Activated CD4-positive, CD25-positive, alpha-beta regulatory T cell treated with anti-CD3 and anti-CD28 coated beads, Interleukin-2, amount 50 U/mL, for 72 hours (primary cell): Measurements from ENCODE around the gene SFRP5.
A peak's percentile ranks its signal among the peaks of the same experiment; 100 is the strongest.

ENCODE experiments used
- DNase-seq: peaks from one replicate; pipeline ENCODE4 v3.0.0; 2021

The SFRP5 gene

GRCh38 chr10:97734021-97734420, 37.8 kb downstream of the SFRP5 start:
- no peak for DNase-seq

DNA sequence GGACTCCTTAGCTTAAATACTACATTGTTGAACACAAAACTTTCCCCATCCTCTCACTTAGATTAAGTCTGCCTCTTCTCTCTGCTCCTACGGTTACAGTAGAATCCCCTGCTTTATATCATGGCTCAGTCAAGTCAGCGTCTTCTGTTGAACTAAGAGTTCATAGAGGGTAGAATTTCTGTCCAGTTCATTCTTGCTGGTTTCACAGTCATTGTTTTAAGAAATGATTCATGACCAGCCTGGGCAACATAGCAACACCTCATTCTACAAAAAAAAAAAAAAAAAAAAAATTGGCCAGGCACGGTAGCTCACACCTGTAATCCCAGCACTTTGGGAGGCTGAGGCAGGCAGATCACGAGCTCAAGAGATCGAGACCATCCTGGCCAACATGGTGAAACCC, 38.5 kb downstream of the SFRP5 start:
- DNase-seq, result no peak

DNA sequence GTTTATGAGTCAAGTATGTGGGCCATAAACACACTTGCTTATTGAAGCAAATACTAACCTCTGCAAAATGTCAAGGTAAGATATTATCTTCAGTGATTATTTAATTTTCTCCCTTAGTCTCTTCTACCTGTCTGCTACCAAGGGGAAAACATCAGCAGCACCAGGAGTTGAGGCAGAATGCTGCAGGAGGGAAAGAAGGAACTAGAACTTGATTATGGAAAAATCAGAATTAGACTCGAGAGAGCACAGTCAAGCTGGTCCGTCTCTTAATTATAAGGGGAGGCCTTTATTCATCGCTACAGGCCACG, 39.8 kb downstream of the SFRP5 start:
- DNase-seq, result no peak

- peak; percentile 41 for DNase-seq
These were observed 40.3 kb downstream of the SFRP5 start for GRCh38 chr10:97731346-97732051.

DNA sequence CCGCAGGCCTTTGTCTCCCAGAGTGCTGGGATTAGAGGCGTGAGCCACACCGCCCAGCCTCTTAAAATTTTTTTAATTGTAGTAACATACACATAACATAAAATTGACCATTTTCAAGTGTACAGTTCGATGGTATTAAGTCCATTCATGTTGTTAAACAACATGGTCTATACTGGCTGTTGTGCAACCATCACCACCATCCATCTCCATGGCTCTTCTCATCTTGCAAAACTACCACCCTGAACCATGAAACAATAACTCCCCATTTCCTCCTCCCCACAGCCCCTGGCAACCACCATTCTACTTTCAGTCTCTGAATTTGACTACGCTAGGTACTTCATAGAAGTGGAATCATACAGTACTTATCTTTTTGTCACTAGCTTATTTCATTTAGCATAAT, 42.8 kb downstream of the SFRP5 start:
- no peak for DNase-seq

- DNase-seq, result no peak
These were observed 45.1 kb downstream of the SFRP5 start for GRCh38 chr10:97726636-97727178.

GRCh38 chr10:97724341-97724941, 47.4 kb downstream of the SFRP5 start:
- DNase-seq, result no peak

GRCh38 chr10:97723001-97723400, 48.8 kb downstream of the SFRP5 start:
- no peak for DNase-seq

DNA sequence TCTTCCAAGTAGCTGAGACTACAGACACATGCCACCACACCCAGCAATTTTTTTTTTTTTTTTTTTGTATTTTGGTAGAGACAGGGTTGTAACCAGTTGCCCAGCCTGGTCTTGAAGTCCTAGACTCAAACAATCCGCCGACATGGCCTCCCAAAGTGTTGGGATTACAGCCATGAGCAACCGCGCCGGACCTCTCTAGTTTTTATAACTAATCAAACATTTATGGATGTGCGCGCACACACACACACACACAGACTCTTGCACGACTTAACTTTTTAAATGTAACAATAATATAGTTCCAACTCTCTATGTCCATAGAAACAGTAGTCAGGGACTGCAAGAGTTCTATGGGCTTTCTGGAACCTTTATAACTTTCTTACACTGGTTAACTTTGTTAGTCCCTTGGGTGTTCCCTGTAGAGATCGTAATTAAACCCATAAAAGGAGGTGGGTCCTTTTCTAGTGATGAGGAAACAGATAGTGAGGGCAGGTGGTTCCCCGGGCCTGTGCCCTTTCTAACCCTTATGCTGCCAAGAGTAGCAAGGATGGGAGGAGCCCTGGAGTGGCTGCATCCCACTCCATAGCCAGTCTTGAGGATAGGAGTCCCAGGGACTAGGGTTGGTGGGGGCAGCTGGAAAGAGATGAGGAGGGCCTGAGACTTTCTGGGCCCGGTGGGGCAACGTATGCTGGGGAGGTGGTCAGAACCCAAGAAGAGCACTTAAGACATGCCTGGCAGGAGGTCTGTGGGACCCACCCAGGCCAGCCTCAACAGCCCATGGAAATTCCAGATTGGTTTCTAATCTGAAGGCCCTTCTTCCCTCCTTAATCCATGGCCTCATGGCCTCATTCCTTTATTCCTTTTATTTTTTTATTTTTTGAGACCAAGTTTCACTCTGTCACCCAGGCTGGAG, 49.7 kb downstream of the SFRP5 start:
- no peak for DNase-seq

- DNase-seq, result no peak
These were observed 52.2 kb downstream of the SFRP5 start for GRCh38 chr10:97719602-97720001.

GRCh38 chr10:97718659-97719142, 53.1 kb downstream of the SFRP5 start:
- DNase-seq, result no peak

DNA sequence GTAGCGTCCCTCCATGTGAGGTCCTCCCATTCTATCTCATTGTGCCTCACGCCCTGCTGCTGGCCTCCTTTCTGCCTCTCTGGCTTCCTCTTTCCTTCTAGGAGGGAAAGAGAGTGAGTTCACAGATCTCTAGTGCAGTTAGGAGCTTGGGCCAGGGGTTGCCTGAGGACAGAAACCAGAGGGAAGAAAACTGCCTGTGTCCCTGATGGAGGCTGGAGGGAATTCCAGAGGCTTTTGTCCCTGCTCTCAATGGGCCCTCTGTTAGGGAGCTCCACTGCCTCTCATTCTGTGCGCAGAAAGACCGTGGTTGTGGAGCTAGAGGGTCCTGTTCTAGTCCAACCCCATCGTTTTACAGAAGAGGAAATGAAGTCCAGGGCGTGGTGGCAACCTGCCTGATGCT, 53.6 kb downstream of the SFRP5 start:
- no peak for DNase-seq

- DNase-seq, result no peak
These were observed 54.2 kb downstream of the SFRP5 start for GRCh38 chr10:97717627-97718026.
